ENCODE data around the gene EPGN.

Gene EPGN

GRCh38 chr4:74304095-74304625 is 4.1 kb upstream of the EPGN start:
- no peak for TF ChIP-seq TAF1 (IDR thresholded peaks at IDR 0.05; ENCODE audit: borderline replicate concordance, insufficient read depth, low read length)

DNA sequence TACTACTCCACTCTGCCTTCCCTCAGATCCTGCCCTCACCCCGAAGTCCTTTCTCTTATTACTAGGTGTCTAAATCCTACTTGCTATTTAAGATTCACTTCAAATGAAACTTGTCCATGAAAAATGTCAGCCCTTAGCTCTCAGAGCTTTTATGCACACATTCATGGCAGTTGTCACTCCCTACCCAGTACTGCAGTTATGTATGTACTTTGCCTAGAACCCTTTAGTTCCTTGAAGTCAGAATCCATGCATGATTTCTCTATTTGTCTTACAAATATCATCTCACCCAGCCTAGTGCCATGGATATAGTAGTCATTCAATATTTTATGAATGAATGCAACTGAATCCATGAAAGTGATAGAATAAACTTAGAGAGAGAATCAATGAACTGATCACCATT is 3.3 kb upstream of the EPGN start:
- TF ChIP-seq TAF1 (IDR thresholded peaks at IDR 0.05; ENCODE audit: borderline replicate concordance, insufficient read depth, low read length) (no peak), FOXP2 (optimal IDR thresholded peaks at IDR 0.05; ENCODE audit: borderline replicate concordance, extremely low read depth, extremely low read length, insufficient read depth) (no peak)
- TF ChIP-seq, protein P1, sequence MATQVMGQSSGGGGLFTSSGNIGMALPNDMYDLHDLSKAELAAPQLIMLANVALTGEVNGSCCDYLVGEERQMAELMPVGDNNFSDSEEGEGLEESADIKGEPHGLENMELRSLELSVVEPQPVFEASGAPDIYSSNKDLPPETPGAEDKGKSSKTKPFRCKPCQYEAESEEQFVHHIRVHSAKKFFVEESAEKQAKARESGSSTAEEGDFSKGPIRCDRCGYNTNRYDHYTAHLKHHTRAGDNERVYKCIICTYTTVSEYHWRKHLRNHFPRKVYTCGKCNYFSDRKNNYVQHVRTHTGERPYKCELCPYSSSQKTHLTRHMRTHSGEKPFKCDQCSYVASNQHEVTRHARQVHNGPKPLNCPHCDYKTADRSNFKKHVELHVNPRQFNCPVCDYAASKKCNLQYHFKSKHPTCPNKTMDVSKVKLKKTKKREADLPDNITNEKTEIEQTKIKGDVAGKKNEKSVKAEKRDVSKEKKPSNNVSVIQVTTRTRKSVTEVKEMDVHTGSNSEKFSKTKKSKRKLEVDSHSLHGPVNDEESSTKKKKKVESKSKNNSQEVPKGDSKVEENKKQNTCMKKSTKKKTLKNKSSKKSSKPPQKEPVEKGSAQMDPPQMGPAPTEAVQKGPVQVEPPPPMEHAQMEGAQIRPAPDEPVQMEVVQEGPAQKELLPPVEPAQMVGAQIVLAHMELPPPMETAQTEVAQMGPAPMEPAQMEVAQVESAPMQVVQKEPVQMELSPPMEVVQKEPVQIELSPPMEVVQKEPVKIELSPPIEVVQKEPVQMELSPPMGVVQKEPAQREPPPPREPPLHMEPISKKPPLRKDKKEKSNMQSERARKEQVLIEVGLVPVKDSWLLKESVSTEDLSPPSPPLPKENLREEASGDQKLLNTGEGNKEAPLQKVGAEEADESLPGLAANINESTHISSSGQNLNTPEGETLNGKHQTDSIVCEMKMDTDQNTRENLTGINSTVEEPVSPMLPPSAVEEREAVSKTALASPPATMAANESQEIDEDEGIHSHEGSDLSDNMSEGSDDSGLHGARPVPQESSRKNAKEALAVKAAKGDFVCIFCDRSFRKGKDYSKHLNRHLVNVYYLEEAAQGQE (IDR thresholded peaks at IDR 0.05; ENCODE audit: insufficient read depth in 1 of 2, low read depth in 2 of 2, low read length in 2 of 2): no peak

DNA sequence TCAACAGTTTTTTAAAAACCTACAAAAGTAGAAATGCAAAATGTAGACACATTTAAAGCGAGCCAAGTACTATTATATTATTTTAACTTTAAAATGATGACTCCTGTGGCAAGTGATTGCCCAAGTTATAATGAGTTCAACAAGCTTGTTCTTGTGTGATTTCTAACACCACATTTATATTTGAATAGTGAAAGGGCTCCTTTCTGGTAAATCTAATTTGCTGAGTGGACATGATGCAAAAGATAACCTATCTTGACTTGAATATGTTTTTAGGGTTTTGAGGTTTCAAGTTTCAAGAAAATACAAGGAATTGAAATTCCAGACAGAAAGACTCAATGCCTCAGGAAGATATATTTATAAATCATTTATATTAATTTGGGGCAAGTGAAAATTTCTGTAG is 1.1 kb upstream of the EPGN start:
- TF ChIP-seq FOXP2 (optimal IDR thresholded peaks at IDR 0.05; ENCODE audit: borderline replicate concordance, extremely low read depth, extremely low read length, insufficient read depth): no peak
- TF ChIP-seq TAF1 (IDR thresholded peaks at IDR 0.05; ENCODE audit: borderline replicate concordance, insufficient read depth, low read length): no peak
- no peak for TF ChIP-seq SIN3A (IDR thresholded peaks at IDR 0.05; ENCODE audit: borderline replicate concordance, insufficient read depth, low read length)
- TF ChIP-seq, protein P1 (IDR thresholded peaks at IDR 0.05; ENCODE audit: insufficient read depth in 1 of 2, low read depth in 2 of 2, low read length in 2 of 2): no peak
- no peak for TF ChIP-seq POLR2AphosphoS5 (IDR thresholded peaks at IDR 0.05; ENCODE audit: low read depth, low read length)

- TF ChIP-seq FOXP2 (optimal IDR thresholded peaks at IDR 0.05; ENCODE audit: borderline replicate concordance, extremely low read depth, extremely low read length, insufficient read depth): no peak
- TF ChIP-seq, protein P1 (IDR thresholded peaks at IDR 0.05; ENCODE audit: insufficient read depth in 1 of 2, low read depth in 2 of 2, low read length in 2 of 2): no peak
- TF ChIP-seq POLR2AphosphoS5 (IDR thresholded peaks at IDR 0.05; ENCODE audit: low read depth, low read length): no peak
- TF ChIP-seq TAF1 (IDR thresholded peaks at IDR 0.05; ENCODE audit: borderline replicate concordance, insufficient read depth, low read length): no peak
- TF ChIP-seq SIN3A (IDR thresholded peaks at IDR 0.05; ENCODE audit: borderline replicate concordance, insufficient read depth, low read length): no peak
Measured at GRCh38 chr4:74309223-74309622, 953 bp downstream of the EPGN start.

DNA sequence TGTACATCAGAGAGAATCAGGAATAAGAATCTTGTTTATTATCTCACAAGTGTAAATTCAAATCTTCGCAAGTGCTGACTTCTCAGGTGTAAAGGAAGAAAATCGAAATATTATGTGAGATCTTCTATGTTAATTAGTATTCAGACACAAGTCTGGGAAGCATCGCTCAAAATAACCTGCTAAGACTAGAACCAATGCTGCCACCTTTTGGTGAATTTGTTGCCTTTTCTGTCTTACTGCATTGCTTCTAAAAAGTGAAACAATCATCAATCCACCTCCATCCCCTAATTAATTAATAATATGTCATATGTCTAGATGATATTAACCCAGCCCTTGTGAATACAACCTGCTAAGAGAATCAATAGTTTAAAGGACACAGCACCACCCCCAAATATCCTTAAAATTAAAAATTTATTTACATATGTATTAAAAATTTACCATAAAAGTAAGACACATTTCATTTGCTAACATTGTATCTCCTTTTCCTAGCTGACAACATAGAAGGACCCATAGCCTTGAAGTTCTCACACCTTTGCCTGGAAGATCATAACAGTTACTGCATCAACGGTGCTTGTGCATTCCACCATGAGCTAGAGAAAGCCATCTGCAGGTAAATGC is 3.5 kb downstream of the EPGN start:
- TF ChIP-seq POLR2AphosphoS5 (IDR thresholded peaks at IDR 0.05; ENCODE audit: low read depth, low read length): no peak
- no peak for TF ChIP-seq SIN3A (IDR thresholded peaks at IDR 0.05; ENCODE audit: borderline replicate concordance, insufficient read depth, low read length)
- TF ChIP-seq FOXP2 (optimal IDR thresholded peaks at IDR 0.05; ENCODE audit: borderline replicate concordance, extremely low read depth, extremely low read length, insufficient read depth): no peak
- TF ChIP-seq, protein P1 (IDR thresholded peaks at IDR 0.05; ENCODE audit: insufficient read depth in 1 of 2, low read depth in 2 of 2, low read length in 2 of 2): no peak
- no peak for TF ChIP-seq TAF1 (IDR thresholded peaks at IDR 0.05; ENCODE audit: borderline replicate concordance, insufficient read depth, low read length)
